Upper lobe of right lung (tissue), 1 donor: ENCODE data around the gene DOCK10. TPM values are rescaled to one million over a fixed set of nuclear protein-coding genes. Genes with fewer than 3 reads are reported as not detected.
"Not testable (repeated sequence)": the region's sequence is repeated elsewhere in the genome, so short reads cannot be mapped to it uniquely, and the experiment has no call there.

ENCODE experiments used
- ATAC-seq: fragments of 200-7000 bp; cut with Tn5 transposase; one replicate; pipeline ENCODE4 v1.9.1; 2020; ENCODE audit warnings: mild to moderate bottlenecking, moderate library complexity
- DNase-seq: peaks from one replicate; pipeline ENCODE4 v3.0.0-alpha.2; 2020
- H3K27ac ChIP-seq: fragments of 200-600 bp; one replicate; pipeline ENCODE4 v1.8.0; 2022
- H3K27me3 ChIP-seq: fragments of 200-600 bp; one replicate; pipeline ENCODE4 v1.8.0; 2022; ENCODE audit warnings: mild to moderate bottlenecking
- H3K36me3 ChIP-seq: fragments of 200-600 bp; one replicate; pipeline ENCODE4 v1.8.0; 2022
- H3K4me1 ChIP-seq: fragments of 200-600 bp; one replicate; pipeline ENCODE4 v1.8.0; 2022
- H3K4me3 ChIP-seq: fragments of 200-600 bp; one replicate; pipeline ENCODE4 v1.8.0; 2022; ENCODE audit warnings: mild to moderate bottlenecking
- H3K9me3 ChIP-seq: fragments of 200-600 bp; one replicate; pipeline ENCODE4 v1.8.0; 2022
- intact Hi-C: fragments of 100-400 bp; cut with DNase I; formaldehyde crosslinking; loops from one replicate; pipeline ENCODE4 v1.11.0; 2022
- total RNA-seq: library from RNA; stranded (reverse); fragmentation: NEBNext Ultra II Directional; extraction: Animal tissue kit (Norgen Biotek cat#: 25700); gene quantifications from one replicate; pipeline ENCODE4 v1.2.1, GENCODE V29; 2021
- TF ChIP-seq, protein P1 (sequence below): fragments of 200-600 bp; IDR thresholded peaks from one replicate; pipeline ENCODE4 v1.8.0; 2022; ENCODE audit warnings: antibody characterized with exemption
- donor health status: DM: no; HTN: yes; CAD: no; lungs with severe emphysema.

DOCK10 gene
- total RNA-seq, 1 donor from 2014 or later = 35.8 TPM

DNA sequence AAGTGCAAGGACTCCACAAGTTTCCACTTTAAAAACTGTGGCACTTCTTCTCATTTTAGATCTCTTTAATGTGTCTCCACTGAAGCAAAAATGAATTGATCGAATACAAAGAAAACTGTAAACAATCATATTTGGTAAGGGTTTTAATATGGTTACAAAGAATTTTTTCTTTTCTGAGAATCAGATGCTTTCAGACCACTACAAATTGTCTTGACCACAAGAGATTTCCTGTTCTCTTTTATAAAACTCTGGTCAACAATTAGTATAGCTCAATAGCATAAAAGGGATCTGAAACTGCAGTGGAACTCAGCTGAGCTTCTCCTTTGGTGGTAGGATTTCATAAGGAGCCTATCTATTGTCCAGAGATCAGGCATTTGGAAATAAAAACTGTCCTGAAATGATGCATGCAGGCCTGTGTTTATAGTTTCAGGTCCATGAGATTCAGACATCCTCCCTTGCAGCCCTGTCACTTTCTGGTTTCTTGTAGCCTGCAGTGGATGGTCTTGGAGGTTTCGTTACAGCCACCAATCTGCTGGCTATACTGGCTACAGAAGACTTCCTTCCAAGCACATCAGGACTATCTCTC is 120.0 kb downstream of the DOCK10 start:
- peaks cover 28% of the 10 kb centered on the region for H3K4me1 ChIP-seq
- no peaks in the 10 kb centered on the region for H3K9me3 ChIP-seq
- TF ChIP-seq, protein P1, sequence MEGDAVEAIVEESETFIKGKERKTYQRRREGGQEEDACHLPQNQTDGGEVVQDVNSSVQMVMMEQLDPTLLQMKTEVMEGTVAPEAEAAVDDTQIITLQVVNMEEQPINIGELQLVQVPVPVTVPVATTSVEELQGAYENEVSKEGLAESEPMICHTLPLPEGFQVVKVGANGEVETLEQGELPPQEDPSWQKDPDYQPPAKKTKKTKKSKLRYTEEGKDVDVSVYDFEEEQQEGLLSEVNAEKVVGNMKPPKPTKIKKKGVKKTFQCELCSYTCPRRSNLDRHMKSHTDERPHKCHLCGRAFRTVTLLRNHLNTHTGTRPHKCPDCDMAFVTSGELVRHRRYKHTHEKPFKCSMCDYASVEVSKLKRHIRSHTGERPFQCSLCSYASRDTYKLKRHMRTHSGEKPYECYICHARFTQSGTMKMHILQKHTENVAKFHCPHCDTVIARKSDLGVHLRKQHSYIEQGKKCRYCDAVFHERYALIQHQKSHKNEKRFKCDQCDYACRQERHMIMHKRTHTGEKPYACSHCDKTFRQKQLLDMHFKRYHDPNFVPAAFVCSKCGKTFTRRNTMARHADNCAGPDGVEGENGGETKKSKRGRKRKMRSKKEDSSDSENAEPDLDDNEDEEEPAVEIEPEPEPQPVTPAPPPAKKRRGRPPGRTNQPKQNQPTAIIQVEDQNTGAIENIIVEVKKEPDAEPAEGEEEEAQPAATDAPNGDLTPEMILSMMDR = no peak
- intact Hi-C loops = no loop called here
- H3K27me3 ChIP-seq = no peaks in the 10 kb centered on the region
- no peak overlapping the region for H3K4me3 ChIP-seq
- ATAC-seq = peak; percentile 82
- no peaks in the 10 kb centered on the region for H3K36me3 ChIP-seq
- peak overlapping the region; percentile 37 for H3K27ac ChIP-seq
- DNase-seq = no peak

DNA sequence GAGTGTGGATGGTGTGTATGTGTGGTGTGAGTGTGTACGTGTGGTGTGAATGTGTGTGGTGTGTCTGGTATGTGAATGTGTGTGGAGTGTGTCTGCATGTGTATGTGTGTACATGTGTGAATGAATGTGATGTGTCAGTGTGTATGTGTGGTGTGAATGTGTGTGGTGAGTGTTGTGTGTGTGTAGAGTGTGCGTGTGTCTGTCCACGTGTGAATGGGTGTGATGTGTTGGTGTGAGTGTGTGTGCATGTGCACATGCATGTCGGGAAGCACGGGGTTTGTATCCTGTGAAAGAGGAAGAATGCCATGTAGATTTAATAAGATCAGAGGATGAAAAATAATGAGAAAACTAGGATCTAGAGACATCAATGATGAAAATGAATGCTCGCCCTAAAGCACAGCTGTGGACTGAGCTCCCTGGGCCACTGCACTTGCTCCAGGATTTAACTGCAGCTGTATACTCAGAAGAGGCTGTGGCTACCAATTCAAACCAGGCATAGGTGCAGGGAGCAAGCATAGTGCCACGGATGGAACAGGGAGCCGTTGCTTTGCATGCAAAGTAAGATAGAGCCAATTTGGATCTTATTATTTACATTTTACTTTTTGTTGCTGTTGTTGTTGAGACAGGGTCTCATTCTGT is 122.7 kb downstream of the DOCK10 start:
- no peak for DNase-seq
- TF ChIP-seq, protein P1 = no peak
- no peak overlapping the region for H3K27ac ChIP-seq
- no peak for ATAC-seq
- H3K9me3 ChIP-seq = no peaks in the 10 kb centered on the region
- intact Hi-C loops = no loop called here
- H3K36me3 ChIP-seq = peaks cover 8% of the 10 kb centered on the region
- H3K27me3 ChIP-seq = no peaks in the 10 kb centered on the region
- peaks cover 6% of the 10 kb centered on the region for H3K4me1 ChIP-seq
- no peak overlapping the region for H3K4me3 ChIP-seq

DNA sequence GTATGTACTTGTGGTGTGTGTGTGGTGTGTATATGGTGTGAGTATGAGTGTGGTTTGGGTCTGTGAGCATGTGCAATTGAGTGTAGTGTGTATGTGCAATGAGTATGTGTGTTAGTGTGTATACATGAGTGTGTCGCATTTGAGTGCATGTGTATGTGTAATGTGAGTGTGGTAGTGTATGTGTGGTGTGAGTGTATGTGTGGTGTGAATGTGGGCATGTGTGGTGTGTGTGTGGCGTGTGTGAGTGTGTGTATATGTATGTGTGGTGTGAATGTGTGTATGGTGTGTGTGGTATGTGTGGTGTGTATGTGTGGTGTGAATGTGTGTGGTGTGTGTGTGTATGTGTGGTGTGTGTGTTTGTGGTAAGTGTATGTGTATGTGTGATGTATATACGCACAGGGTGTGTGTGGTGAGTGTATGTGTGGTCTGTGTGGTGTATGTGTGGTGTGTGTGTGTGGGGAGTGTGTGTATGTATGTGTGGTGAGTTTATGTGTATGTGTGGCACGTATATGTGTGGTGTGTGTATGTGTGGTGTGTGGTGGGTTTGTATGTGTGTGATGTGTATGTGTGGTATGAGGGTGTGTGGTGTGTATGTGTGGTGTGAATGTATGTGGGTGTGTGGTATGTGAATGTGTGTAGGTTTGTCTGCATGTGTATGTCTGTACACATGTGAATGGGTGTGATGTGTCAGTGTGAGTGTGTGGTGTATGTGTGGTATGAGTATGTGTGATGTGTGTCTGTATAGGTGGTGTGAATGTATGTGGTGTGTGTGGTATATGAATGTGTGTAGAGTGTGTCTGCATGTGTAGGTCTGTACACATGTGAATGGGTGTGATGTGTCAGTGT is 123.4 kb downstream of the DOCK10 start:
- DNase-seq (no peak), ATAC-seq (no peak)
- no peaks in the 10 kb centered on the region for H3K27me3 ChIP-seq
- H3K9me3 ChIP-seq = no peaks in the 10 kb centered on the region
- H3K4me1 ChIP-seq = peaks cover 6% of the 10 kb centered on the region
- intact Hi-C loops = no loop called here
- H3K4me3 ChIP-seq = no peak overlapping the region
- H3K36me3 ChIP-seq = peaks cover 8% of the 10 kb centered on the region
- H3K27ac ChIP-seq = no peak overlapping the region
- TF ChIP-seq, protein P1 = no peak

DNA sequence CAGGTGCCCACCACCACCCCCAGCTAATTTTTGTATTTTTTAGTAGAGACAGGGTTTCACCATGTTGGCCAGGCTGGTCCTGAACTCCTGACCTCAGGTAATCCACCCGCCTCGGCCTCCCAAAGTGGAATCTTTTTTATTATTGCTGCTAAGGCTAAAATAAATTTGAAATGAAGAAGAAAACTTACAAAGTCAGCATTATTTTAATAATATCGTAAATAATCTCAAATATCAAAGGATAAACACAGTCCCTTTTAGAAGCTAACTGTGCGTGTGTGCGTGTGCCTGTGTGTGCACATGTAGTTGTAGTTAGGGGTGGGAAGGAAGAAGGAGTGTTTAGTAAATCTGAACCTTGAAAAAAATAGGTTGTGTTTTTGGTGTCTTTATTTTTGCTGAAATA is 125.0 kb downstream of the DOCK10 start:
- intact Hi-C loops, H3K36me3 ChIP-seq, DNase-seq, H3K4me3 ChIP-seq, ATAC-seq, H3K27me3 ChIP-seq, H3K27ac ChIP-seq, H3K4me1 ChIP-seq, H3K9me3 ChIP-seq: not testable (repeated sequence)

DNA sequence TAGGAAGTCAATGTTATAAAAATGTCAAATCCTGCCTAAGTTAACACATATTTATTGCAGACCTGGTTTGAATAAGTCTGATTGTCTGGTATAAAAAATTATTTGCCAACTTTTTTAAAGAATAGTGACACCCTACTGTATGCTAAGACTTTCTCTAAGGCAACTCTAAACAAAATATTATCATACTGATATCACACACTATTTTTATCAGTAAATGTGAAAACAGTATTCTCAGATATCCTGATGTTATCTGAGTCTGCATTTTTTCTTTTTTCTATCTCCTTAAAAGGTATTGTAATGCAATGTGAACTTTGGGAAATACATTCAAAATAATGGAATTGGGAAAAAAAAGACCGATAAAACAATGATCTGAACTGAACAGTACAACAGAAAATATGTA is 127.1 kb downstream of the DOCK10 start:
- H3K36me3 ChIP-seq = peaks cover 8% of the 10 kb centered on the region
- TF ChIP-seq, protein P1 = no peak
- no peak overlapping the region for H3K27ac ChIP-seq
- no peak for DNase-seq
- no peaks in the 10 kb centered on the region for H3K9me3 ChIP-seq
- H3K4me1 ChIP-seq = peaks cover 9% of the 10 kb centered on the region
- ATAC-seq = no peak
- intact Hi-C loops = no loop called here
- no peaks in the 10 kb centered on the region for H3K27me3 ChIP-seq
- H3K4me3 ChIP-seq = no peak overlapping the region

DNA sequence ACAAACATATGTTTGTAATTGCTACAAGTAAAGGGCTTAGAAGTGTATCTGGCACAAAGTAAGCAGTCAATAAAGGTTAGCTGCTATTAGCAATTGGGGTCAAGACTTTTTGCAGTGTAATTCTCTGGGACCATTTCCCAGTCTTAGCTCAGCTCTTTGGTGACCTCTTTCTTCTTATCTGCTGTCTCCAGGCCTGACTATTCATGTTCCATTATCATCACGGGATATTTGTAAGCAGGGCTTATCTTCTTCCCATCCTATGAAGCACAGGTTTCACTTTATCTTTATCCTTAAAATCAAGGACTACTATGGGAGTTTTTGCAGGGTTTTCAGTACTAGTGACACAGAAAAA is 131.7 kb downstream of the DOCK10 start:
- H3K27ac ChIP-seq = peak overlapping the region; percentile 32
- ATAC-seq = no peak
- no peak overlapping the region for H3K4me3 ChIP-seq

More for the DNA sequence above, 131.7 kb downstream of the DOCK10 start:
- intact Hi-C loops = no loop called here
- TF ChIP-seq, protein P1 = no peak
- H3K27me3 ChIP-seq = no peaks in the 10 kb centered on the region
- H3K9me3 ChIP-seq = no peaks in the 10 kb centered on the region
- H3K4me1 ChIP-seq = peaks cover 18% of the 10 kb centered on the region
- no peak for DNase-seq
- H3K36me3 ChIP-seq = peaks cover 3% of the 10 kb centered on the region
